Measurements from ENCODE around the gene UQCC5. TPM values are rescaled to one million over a fixed set of nuclear protein-coding genes. Genes with fewer than 3 reads are reported as not detected.

UQCC5 gene
- total RNA-seq, 1 experiment from 2014 or later: 45.8 TPM

DNA sequence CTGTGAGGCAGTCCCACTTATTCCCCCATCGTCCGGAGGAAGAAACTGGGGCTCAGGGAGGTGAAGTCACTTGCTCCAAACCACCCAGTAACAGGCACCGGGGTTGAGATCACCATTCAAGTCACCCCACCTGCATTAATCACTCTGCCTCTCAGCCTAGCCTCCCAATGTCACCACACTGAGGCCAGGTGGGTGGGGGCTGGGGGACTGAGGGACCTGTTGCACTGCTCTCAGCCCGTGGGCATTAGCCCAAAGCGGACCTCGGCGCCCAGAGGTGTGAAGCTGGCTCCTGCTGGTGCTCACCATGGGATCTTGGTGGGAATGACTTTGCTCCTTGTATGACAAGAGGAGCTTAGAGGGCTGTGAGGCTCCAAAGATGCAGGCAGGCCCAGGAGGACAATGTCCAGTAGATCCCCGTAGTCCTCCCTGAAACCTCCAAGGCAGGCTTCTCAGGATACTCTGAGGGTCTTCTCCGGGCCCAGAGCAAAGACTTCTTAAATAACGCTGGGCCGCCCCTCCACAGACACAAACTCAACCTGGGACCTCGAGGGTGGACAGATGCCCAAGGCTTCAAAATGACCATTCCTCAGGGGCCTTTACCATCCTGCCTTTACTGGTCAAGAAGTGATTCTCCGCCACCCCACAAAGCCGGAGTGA, 4.4 kb upstream of the UQCC5 start:
- H3K4me2 ChIP-seq (ENCODE audit: insufficient read depth, insufficient read length, low read length): peak overlapping the region; percentile 45
- H3K4me3 Mint-ChIP-seq: peak overlapping the region; percentile 77 to 86
- H3K27ac ChIP-seq (ENCODE audit: insufficient read length, low read depth, low read length): no peak overlapping the region

More for the DNA sequence above, 4.4 kb upstream of the UQCC5 start:
- peaks cover 3% of the 10 kb centered on the region; the same call in 1 of the 2 replicates for H3K79me2 ChIP-seq (ENCODE audit: insufficient read depth, low read length)
- H2BK15ac ChIP-seq (ENCODE audit: low read depth, low read length): no peak overlapping the region
- H4K20me1 ChIP-seq (ENCODE audit: control insufficient read depth, insufficient read depth, insufficient read length): no peaks in the 10 kb centered on the region
- peaks cover 17% of the 10 kb centered on the region for H3K23me2 ChIP-seq (ENCODE audit: insufficient read length, low read depth, low read length, poor library complexity, severe bottlenecking)
- Mint-ChIP-seq H3K27ac (peak overlapping the region in 1 of 3 experiments; percentile 39; a peak in 1 of 7 replicates), H3K27me3 (ENCODE audit: low read depth) (no peaks in the 10 kb centered on the region), H3K9me3 (no peaks in the 10 kb centered on the region), H3K36me3 (ENCODE audit: insufficient read depth in 1 of 3, low read depth in 3 of 3) (peaks cover 15 to 34% (median 32%) of the 10 kb centered on the region in 3 experiments; a peak in 6 of 7 replicates), H3K4me1 (peaks cover 24 to 25% of the 10 kb centered on the region in 2 experiments)
- H4K91ac ChIP-seq (ENCODE audit: insufficient read length, low read depth, low read length): no peak overlapping the region
- H3K56ac ChIP-seq (ENCODE audit: insufficient read length, low read depth, low read length): no peak overlapping the region
- H4K5ac ChIP-seq (ENCODE audit: insufficient read length, low read depth, low read length): no peak overlapping the region
- no peaks in the 10 kb centered on the region; the same call in 1 of the 2 replicates for H3K4me1 ChIP-seq (ENCODE audit: insufficient read depth, low read length)
- TF ChIP-seq, protein P1, sequence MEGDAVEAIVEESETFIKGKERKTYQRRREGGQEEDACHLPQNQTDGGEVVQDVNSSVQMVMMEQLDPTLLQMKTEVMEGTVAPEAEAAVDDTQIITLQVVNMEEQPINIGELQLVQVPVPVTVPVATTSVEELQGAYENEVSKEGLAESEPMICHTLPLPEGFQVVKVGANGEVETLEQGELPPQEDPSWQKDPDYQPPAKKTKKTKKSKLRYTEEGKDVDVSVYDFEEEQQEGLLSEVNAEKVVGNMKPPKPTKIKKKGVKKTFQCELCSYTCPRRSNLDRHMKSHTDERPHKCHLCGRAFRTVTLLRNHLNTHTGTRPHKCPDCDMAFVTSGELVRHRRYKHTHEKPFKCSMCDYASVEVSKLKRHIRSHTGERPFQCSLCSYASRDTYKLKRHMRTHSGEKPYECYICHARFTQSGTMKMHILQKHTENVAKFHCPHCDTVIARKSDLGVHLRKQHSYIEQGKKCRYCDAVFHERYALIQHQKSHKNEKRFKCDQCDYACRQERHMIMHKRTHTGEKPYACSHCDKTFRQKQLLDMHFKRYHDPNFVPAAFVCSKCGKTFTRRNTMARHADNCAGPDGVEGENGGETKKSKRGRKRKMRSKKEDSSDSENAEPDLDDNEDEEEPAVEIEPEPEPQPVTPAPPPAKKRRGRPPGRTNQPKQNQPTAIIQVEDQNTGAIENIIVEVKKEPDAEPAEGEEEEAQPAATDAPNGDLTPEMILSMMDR (conservative IDR thresholded peaks at IDR 0.05): no peak
- DNase-seq: no peak
- H2AFZ ChIP-seq (ENCODE audit: low read length): no peak overlapping the region
- H3K18ac ChIP-seq (ENCODE audit: insufficient read length, low read depth, low read length): no peak overlapping the region
- H4K8ac ChIP-seq (replicated peaks; ENCODE audit: insufficient read length, low read depth, low read length): no peak overlapping the region
- no peak overlapping the region for H2BK12ac ChIP-seq (ENCODE audit: insufficient read length, low read depth, low read length)
- H3K9ac ChIP-seq (ENCODE audit: extremely low read depth, insufficient read length, low read length): no peak overlapping the region
- no peaks in the 10 kb centered on the region for H3K9me3 ChIP-seq (ENCODE audit: control insufficient read depth, low read depth, low read length)
- H2BK120ac ChIP-seq (ENCODE audit: low read depth, low read length, poor library complexity, severe bottlenecking): no peak overlapping the region
- no peak overlapping the region for H3T11ph ChIP-seq (ENCODE audit: low read length)
- H3K23ac ChIP-seq (ENCODE audit: insufficient read length, low read depth, low read length): no peak overlapping the region
- no peak overlapping the region for H3K14ac ChIP-seq (ENCODE audit: insufficient read depth, low read length)
- WGBS (ENCODE audit: extremely low coverage, insufficient read length, low lambda C conversion rate): no CpG with 5 or more reads among the region's 14 CpGs
- H3K27me3 ChIP-seq (ENCODE audit: insufficient read depth, low read length): no peaks in the 10 kb centered on the region
- no peaks in the 10 kb centered on the region for H3K79me1 ChIP-seq (ENCODE audit: insufficient read depth, low read depth, low read length, poor library complexity, severe bottlenecking)
- no peak overlapping the region for H2AK5ac ChIP-seq (ENCODE audit: insufficient read length, low read length)
- H2BK20ac ChIP-seq (ENCODE audit: low read depth, low read length, poor library complexity, severe bottlenecking): no peak overlapping the region
- no peak overlapping the region for H3K4ac ChIP-seq (ENCODE audit: low read depth, low read length)
- H2BK5ac ChIP-seq (ENCODE audit: insufficient read length, low read length): no peak overlapping the region

Measured in H9 (cell line).